Glomerular endothelial cell (primary cell): ENCODE measurements around the gene ZNF556. TPM values are rescaled to one million over a fixed set of nuclear protein-coding genes. Genes with fewer than 3 reads are reported as not detected.
A peak's percentile ranks its signal among the peaks of the same experiment; 100 is the strongest.
"Not testable (repeated sequence)": the region's sequence is repeated elsewhere in the genome, so short reads cannot be mapped to it uniquely, and the experiment has no call there.

Experiments used
- DNase-seq: peaks from one replicate; pipeline ENCODE4 v3.0.0-alpha.2; 2011; ENCODE audit warnings: low read depth, low spot score; ENCODE audit errors: extremely low read depth
- total RNA-seq: library from RNA; depleted of rRNA; stranded (reverse); fragments of >200 nt; gene quantifications from 2 replicates; pipeline ENCODE4 v1.2.3, GENCODE V29; 2015

The ZNF556 gene
- total RNA-seq, 1 donor from 2014 or later = not detected

- no peak for DNase-seq
Measured at GRCh38 chr19:2853015-2853606, 14.0 kb upstream of the ZNF556 start.

GRCh38 chr19:2854849-2855248 lies 12.3 kb upstream of the ZNF556 start:
- no peak for DNase-seq

- DNase-seq = no peak
Measured at GRCh38 chr19:2856457-2857050, 10.6 kb upstream of the ZNF556 start.

- no peak for DNase-seq
Measured at GRCh38 chr19:2858864-2859263, 8.3 kb upstream of the ZNF556 start.

GRCh38 chr19:2863816-2864215 lies 3.3 kb upstream of the ZNF556 start:
- no peak for DNase-seq

- no peak for DNase-seq
Measured at GRCh38 chr19:2865334-2866100, 1.6 kb upstream of the ZNF556 start.

GRCh38 chr19:2866495-2867024 lies 575 bp upstream of the ZNF556 start:
- no peak for DNase-seq

- DNase-seq = no peak
Measured at GRCh38 chr19:2869618-2870017, 2.5 kb downstream of the ZNF556 start.

- DNase-seq = not testable (repeated sequence)
Measured at GRCh38 chr19:2872175-2872574, 5.0 kb downstream of the ZNF556 start.

GRCh38 chr19:2877398-2878331 lies 10.5 kb downstream of the ZNF556 start:
- no peak for DNase-seq

GRCh38 chr19:2883686-2884439 lies 16.7 kb downstream of the ZNF556 start:
- no peak for DNase-seq

- no peak for DNase-seq
Measured at GRCh38 chr19:2885736-2886135, 18.6 kb downstream of the ZNF556 start.

GRCh38 chr19:2887391-2887914 lies 20.3 kb downstream of the ZNF556 start:
- DNase-seq = peak; percentile 73

GRCh38 chr19:2888731-2889224 lies 21.6 kb downstream of the ZNF556 start:
- no peak for DNase-seq

GRCh38 chr19:2890531-2890930 lies 23.4 kb downstream of the ZNF556 start:
- DNase-seq = not testable (repeated sequence)

GRCh38 chr19:2896694-2897093 lies 29.6 kb downstream of the ZNF556 start:
- DNase-seq = no peak

- peak; percentile 94 for DNase-seq
Measured at GRCh38 chr19:2900296-2901252, 33.4 kb downstream of the ZNF556 start, which contains the start of gene ZNF57. ZNF57 (plus strand) TSS chr19:2900928; CDS start chr19:2901046, 118 bp downstream.

GRCh38 chr19:2902590-2903218 lies 35.6 kb downstream of the ZNF556 start:
- DNase-seq = no peak
